Liver (tissue), 9 donors: Measurements from ENCODE around the gene ACACA. TPM values are rescaled to one million over a fixed set of nuclear protein-coding genes. Genes with fewer than 3 reads are reported as not detected.

Experiments used
- DNase-seq: peaks from one replicate; pipeline ENCODE4 v3.0.0-alpha.2; 2017; ENCODE audit warnings: low spot score
- H3K27ac ChIP-seq, 2 donors: one replicate each; pipeline ENCODE4 v1.7.0; 2013; ENCODE audit warnings: inconsistent platforms in 2 of 2, low read length in 2 of 2, control low read depth in 1 of 2, low read depth in 1 of 2, mild to moderate bottlenecking in 1 of 2
- H3K27me3 ChIP-seq, 4 donors: one replicate each; pipeline versions ENCODE4 v1.6.1 to v1.7.0; 2013; ENCODE audit warnings: low read length in 3 of 4, inconsistent platforms in 1 of 4, mild to moderate bottlenecking in 1 of 4, moderate library complexity in 1 of 4; ENCODE audit not compliant: control insufficient read depth in 4 of 4, insufficient read depth in 4 of 4
- H3K36me3 ChIP-seq, 4 donors: one replicate each; pipeline versions ENCODE4 v1.6.1 to v1.7.0; 2013; ENCODE audit warnings: low read length in 3 of 4, mild to moderate bottlenecking in 3 of 4, low read depth in 1 of 4, moderate library complexity in 1 of 4; ENCODE audit not compliant: control insufficient read depth in 4 of 4, insufficient read depth in 3 of 4
- H3K4me1 ChIP-seq, 4 donors: one replicate each; pipeline versions ENCODE4 v1.6.1 to v1.7.0; 2013; ENCODE audit warnings: low read length in 3 of 4, mild to moderate bottlenecking in 3 of 4, moderate library complexity in 1 of 4; ENCODE audit not compliant: control insufficient read depth in 4 of 4, insufficient read depth in 4 of 4
- H3K4me3 ChIP-seq, 3 donors: one replicate each; pipeline versions ENCODE4 v1.6.1 to v1.7.0; 2013; ENCODE audit warnings: low read length in 3 of 3, control low read depth in 1 of 3, low read depth in 1 of 3, mild to moderate bottlenecking in 1 of 3
- H3K9ac ChIP-seq, 2 donors: one replicate each; pipeline ENCODE4 v1.7.0; 2013; ENCODE audit warnings: low read length in 2 of 2, mild to moderate bottlenecking in 2 of 2, moderate library complexity in 2 of 2, control low read depth in 1 of 2, low read depth in 1 of 2
- H3K9me3 ChIP-seq, 4 donors: one replicate each; pipeline versions ENCODE4 v1.6.1 to v1.7.0; 2013; ENCODE audit warnings: low read length in 3 of 4; ENCODE audit not compliant: control insufficient read depth in 4 of 4
- ATF3 ChIP-seq: IDR thresholded peaks from 2 replicates; pipeline ENCODE4 v1.6.1; 2016; ENCODE audit warnings: antibody characterized with exemption
- CTCF ChIP-seq: fragments of 150-350 bp; IDR thresholded peaks from 2 replicates; pipeline ENCODE4 v1.5.1; 2017; ENCODE audit warnings: improper control_type of control experiment, low read depth, low read length; ENCODE audit not compliant: missing input control
- EGR1 ChIP-seq, 2 donors: IDR thresholded peaks; 2 replicates each; pipeline ENCODE4 v1.6.1; 2016 to 2018; ENCODE audit warnings: antibody characterized with exemption in 2 of 2, low read depth in 2 of 2
- FOXA1 ChIP-seq: IDR thresholded peaks from 2 replicates; pipeline ENCODE4 v1.6.1; 2016; ENCODE audit warnings: antibody characterized with exemption
- FOXA2 ChIP-seq: IDR thresholded peaks from 2 replicates; pipeline ENCODE4 v1.6.1; 2016; ENCODE audit warnings: antibody characterized with exemption
- GABPA ChIP-seq, 2 donors: IDR thresholded peaks in 1 of 2; conservative IDR thresholded peaks in 1 of 2; 2 replicates each; pipeline ENCODE4 v1.6.1; 2016; ENCODE audit warnings: antibody characterized with exemption in 2 of 2, mild to moderate bottlenecking in 1 of 2, moderate library complexity in 1 of 2
- HNF4A ChIP-seq, 2 donors: conservative IDR thresholded peaks; 2 replicates each; pipeline ENCODE4 v1.6.1; 2016; ENCODE audit warnings: antibody characterized with exemption in 2 of 2, mild to moderate bottlenecking in 2 of 2
- HNF4G ChIP-seq: IDR thresholded peaks from 2 replicates; pipeline ENCODE4 v1.6.1; 2016; ENCODE audit warnings: antibody characterized with exemption
- JUND ChIP-seq, 2 donors: IDR thresholded peaks; 2 replicates each; pipeline ENCODE4 v1.6.1; 2016; ENCODE audit warnings: antibody characterized with exemption in 2 of 2
- MAX ChIP-seq: IDR thresholded peaks from 2 replicates; pipeline ENCODE4 v1.6.1; 2016; ENCODE audit warnings: antibody characterized with exemption
- NR2F2 ChIP-seq: IDR thresholded peaks from 2 replicates; pipeline ENCODE4 v1.6.1; 2016; ENCODE audit warnings: antibody characterized with exemption
- RAD21 ChIP-seq, 2 donors: IDR thresholded peaks; 2 replicates each; pipeline ENCODE4 v1.6.1; 2016; ENCODE audit warnings: antibody characterized with exemption in 2 of 2, mild to moderate bottlenecking in 2 of 2
- REST ChIP-seq: IDR thresholded peaks from 2 replicates; pipeline ENCODE4 v1.6.1; 2016; ENCODE audit warnings: antibody characterized with exemption, mild to moderate bottlenecking
- RXRA ChIP-seq, 2 donors: IDR thresholded peaks; 2 replicates each; pipeline ENCODE4 v1.6.1; 2017 to 2018; ENCODE audit warnings: antibody characterized with exemption in 2 of 2, mild to moderate bottlenecking in 1 of 2
- SP1 ChIP-seq: IDR thresholded peaks from 2 replicates; pipeline ENCODE4 v1.6.1; 2018; ENCODE audit warnings: antibody characterized with exemption, mild to moderate bottlenecking
- TAF1 ChIP-seq: conservative IDR thresholded peaks from 2 replicates; pipeline ENCODE4 v1.6.1; 2016; ENCODE audit warnings: antibody characterized with exemption, mild to moderate bottlenecking
- YY1 ChIP-seq: IDR thresholded peaks from 2 replicates; pipeline ENCODE4 v1.6.1; 2016; ENCODE audit warnings: antibody characterized with exemption, mild to moderate bottlenecking
- ZBTB33 ChIP-seq: IDR thresholded peaks from 2 replicates; pipeline ENCODE4 v1.6.1; 2016; ENCODE audit warnings: antibody characterized with exemption
- WGBS: extraction: QIAGEN DNeasy Blood & Tissue Kit; methylation state at CpG from one replicate; pipeline ENCODE4 v1.1.7; 2013; 5-methylcytosine and 5-hydroxymethylcytosine counted together
- polyA plus RNA-seq, 2 donors: library from polyadenylated mRNA; stranded (reverse) in 1 of 2; unstranded in 1 of 2; fragments of 200-250 nt in 1 of 2; fragments of >200 nt in 1 of 2; fragmentation: Nextera tagmentation in 1 of 2; extraction: Ambion mirVana in 1 of 2; gene quantifications; one replicate each; pipeline versions ENCODE4 v1.2.1 to v1.2.3, GENCODE V29; 2013 to 2015
- total RNA-seq, 2 donors: library from RNA; depleted of rRNA; stranded (reverse); fragments of >200 nt; gene quantifications; one replicate each; pipeline ENCODE4 v1.2.3, GENCODE V29; 2014
- donor health status: healthy.
- donor health status: healthy.
- donor health status: healthy.
- donor health status: healthy.
- donor health status: healthy.

The ACACA gene
- total and polyA plus RNA-seq, 4 donors, result 14.8 to 49.5 (median 31.2) TPM

GRCh38 chr17:37450112-37450511 lies 43.5 kb upstream of the ACACA start:
- no peak for TF ChIP-seq HNF4A (conservative IDR thresholded peaks at IDR 0.05)
- no peak for TF ChIP-seq REST
- TF ChIP-seq JUND (IDR thresholded peaks at IDR 0.05), result no peak
- TF ChIP-seq FOXA2, result no peak
- TF ChIP-seq HNF4G, result no peak
- TF ChIP-seq MAX, result no peak
- no peak for TF ChIP-seq CTCF
- no peak for TF ChIP-seq YY1
- TF ChIP-seq GABPA (IDR thresholded peaks at IDR 0.05 in 1 of 2, conservative IDR thresholded peaks at IDR 0.05 in 1 of 2), result no peak
- TF ChIP-seq RAD21 (IDR thresholded peaks at IDR 0.05), result no peak
- TF ChIP-seq NR2F2, result no peak
- no peak for TF ChIP-seq ZBTB33
- TF ChIP-seq TAF1, result no peak
- TF ChIP-seq RXRA (IDR thresholded peaks at IDR 0.05), result no peak
- TF ChIP-seq FOXA1, result no peak
- no peak for TF ChIP-seq SP1
- no peak for TF ChIP-seq EGR1 (IDR thresholded peaks at IDR 0.05; ENCODE audit: low read depth in 2 of 2)
- no peak for TF ChIP-seq ATF3
- no peak overlapping the region for H3K9ac ChIP-seq
- no peak overlapping the region for H3K27ac ChIP-seq
- peaks cover 6 to 20% (median 13%) of the 10 kb centered on the region in 4 donors for H3K36me3 ChIP-seq
- H3K4me3 ChIP-seq, result no peak overlapping the region
- H3K27me3 ChIP-seq, result no peaks in the 10 kb centered on the region
- H3K4me1 ChIP-seq, result peaks cover 0 to 3% (median 0%) of the 10 kb centered on the region in 4 donors
- H3K9me3 ChIP-seq, result no peaks in the 10 kb centered on the region
- WGBS, result 94% methylated on average over 6 of the region's 6 CpGs
- DNase-seq, result no peak
